Activated CD4-positive, alpha-beta T cell treated with anti-CD3 and anti-CD28 coated beads for 1 hour (primary cell): ENCODE measurements around the gene TMEM242.
"Not testable (repeated sequence)": the region's sequence is repeated elsewhere in the genome, so short reads cannot be mapped to it uniquely, and the experiment has no call there.

Experiments used
- DNase-seq: peaks from one replicate; pipeline ENCODE4 v3.0.0-alpha.2; 2020

Gene TMEM242

GRCh38 chr6:157323255-157323965 lies at the start of gene TMEM242:
TSS of gene TMEM242 (minus strand) at chr6:157323519. CDS start at chr6:157323499, 20 bp downstream.
- DNase-seq, result peak; percentile 80

GRCh38 chr6:157372501-157373280 lies 49.4 kb upstream of the TMEM242 start:
- no peak for DNase-seq

DNA sequence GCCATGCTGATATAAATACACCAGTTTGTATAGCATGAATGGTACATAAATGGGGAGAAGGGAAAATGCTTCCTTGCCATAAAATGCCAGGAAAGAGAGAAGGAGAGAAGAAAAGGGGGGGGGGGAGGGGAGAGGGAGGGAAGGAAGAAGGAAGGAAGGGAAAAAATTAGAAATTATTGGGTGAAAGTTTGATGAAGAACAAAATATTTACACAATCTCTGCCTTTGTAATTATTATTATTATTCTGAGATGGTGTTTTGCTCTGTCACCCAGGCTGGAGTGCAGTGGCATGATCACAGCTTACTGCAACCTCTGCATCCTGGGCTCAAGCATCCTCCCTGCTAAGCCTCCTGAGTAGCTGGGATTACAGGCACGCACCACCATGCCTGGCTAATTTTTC lies 47.4 kb upstream of the TMEM242 start:
- DNase-seq, result no peak

GRCh38 chr6:157368359-157369049 lies 45.2 kb upstream of the TMEM242 start:
- DNase-seq, result no peak

- DNase-seq, result no peak
These were observed 43.3 kb upstream of the TMEM242 start for GRCh38 chr6:157366648-157367047.

DNA sequence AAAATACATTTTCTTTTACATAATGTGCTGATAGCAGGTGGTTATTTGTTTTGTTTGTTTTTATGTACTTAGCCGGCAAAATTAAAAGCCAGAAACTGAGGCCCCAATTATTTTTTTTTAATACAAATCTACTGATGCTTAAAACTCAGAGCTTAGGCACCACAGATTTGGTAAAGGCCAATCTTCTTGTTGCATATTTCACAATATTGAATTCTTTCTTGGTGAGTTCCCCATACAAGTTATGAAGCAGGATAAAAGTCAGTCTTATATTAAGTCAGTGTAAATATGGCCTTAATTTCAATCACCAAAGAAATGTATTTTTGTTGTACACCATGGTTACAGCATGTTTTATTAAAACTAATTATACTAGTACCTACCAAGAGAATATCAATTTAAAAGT lies 41.4 kb upstream of the TMEM242 start:
- no peak for DNase-seq

DNA sequence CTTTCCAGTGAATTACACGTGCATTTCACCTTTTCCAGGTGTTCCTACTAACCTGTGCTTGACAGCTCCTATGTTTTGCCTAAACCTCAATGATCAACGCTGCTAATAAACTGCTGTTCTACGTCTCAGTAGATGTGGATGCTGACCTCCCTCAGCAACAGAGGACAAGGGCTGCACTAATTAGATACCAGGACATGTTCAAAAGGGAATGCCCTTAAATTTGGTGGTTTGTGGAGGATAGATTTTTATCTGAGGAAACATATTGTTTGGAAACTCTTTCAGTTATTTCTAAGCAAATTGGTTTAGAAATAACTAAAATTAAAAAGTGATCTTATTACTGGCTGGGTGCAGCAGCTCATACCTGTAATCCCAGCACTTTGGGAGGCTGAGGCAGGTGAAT lies 38.6 kb upstream of the TMEM242 start:
- DNase-seq, result no peak

- DNase-seq, result no peak
These were observed 35.0 kb upstream of the TMEM242 start for GRCh38 chr6:157358287-157358686.

DNA sequence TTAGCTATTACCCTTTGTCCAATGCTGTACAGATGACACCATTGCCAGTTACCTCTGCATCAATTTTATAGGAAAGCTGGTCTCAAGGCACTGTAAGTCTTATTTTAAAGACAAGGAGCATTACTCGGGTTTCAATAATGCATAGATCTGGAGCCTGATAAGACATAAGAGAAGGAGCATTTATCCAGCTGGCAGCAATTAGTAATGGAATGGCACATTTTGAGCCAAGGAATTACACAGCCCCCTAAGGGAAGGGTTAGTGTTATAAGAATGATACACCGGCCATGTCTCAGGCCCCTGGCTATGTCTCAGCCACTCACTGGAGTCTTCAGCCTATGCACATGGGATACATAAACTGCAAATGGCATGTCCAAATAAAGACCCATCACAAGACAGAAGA lies 23.1 kb upstream of the TMEM242 start:
- DNase-seq, result no peak

- no peak for DNase-seq
These were observed 20.4 kb upstream of the TMEM242 start for GRCh38 chr6:157343732-157344131.

- DNase-seq, result no peak
These were observed 16.1 kb upstream of the TMEM242 start for GRCh38 chr6:157339432-157339831.

DNA sequence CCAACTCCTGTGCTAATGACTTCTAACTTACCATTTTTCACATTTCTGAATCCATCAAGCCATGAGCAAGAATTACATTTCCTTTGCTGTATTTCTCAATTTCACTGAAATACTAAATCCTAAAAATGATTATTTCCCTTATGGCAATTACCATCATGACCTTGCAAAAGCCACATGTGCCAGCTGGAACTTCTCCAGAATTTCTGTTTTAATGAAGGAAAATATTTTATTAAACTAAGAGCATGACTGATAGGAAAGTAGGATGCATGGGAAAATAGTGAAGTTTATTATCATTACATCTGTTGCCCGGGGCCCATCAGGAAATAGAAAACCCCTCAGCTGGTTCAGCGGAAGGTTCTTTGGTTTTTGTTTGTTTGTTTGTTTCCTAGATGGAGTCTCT lies 14.4 kb upstream of the TMEM242 start:
- no peak for DNase-seq

DNA sequence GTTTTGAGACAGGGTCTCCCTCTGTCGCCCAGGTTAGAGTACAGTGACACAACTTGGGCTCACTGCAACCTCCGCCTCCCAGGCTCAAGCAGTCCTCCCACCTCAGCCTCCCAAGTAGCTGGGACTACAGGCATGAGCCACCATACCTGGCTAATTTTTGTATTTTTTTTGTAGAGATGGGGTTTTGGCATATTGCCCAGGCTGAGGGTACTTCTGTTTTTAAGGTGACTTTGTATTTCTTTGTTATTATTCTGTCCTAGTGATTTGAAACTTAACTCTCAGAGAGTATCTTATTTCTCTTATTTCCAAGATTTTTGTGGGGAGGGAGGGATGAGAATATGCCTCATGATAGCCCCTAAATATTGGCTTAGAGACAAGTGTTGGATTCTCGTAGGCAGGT lies 14.0 kb upstream of the TMEM242 start:
- DNase-seq, result not testable (repeated sequence)

DNA sequence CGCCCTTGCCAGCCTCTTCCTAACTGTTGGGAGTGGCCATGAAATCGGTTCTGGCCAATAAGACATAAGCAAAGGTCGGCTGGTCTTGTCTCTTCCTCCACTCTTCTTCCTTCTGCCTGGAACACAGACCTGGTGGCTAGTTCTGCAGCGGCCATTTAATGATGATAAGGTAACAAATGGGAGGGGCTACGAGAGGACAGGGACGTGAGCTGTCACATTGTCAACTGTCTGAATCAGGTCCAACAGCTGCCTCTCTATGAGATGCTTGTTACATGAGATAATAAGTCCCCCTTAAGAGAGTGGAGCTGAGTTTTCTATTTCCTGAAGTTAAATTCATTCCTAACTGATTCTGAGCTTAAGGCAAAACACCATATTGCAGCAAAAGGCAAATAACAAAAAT lies 12.5 kb upstream of the TMEM242 start:
- no peak for DNase-seq

DNA sequence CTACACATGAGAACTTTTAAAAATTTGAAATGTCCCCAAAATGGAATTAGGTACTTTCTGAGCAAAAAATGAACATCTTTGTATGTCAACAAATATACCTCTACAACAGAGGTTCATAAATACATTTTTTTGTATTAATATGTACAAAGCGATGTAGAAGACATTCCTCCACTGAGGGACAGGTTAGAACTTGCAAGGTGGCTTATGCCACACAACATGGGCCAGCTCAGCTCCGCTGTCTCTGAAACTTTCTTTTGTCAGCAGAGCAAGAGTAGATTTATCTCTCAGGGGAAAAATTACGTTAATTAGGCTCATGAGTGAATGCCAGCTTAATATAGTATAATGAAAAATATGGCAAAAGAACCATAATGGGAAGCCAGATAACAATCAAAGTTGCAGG lies 10.6 kb upstream of the TMEM242 start:
- no peak for DNase-seq

DNA sequence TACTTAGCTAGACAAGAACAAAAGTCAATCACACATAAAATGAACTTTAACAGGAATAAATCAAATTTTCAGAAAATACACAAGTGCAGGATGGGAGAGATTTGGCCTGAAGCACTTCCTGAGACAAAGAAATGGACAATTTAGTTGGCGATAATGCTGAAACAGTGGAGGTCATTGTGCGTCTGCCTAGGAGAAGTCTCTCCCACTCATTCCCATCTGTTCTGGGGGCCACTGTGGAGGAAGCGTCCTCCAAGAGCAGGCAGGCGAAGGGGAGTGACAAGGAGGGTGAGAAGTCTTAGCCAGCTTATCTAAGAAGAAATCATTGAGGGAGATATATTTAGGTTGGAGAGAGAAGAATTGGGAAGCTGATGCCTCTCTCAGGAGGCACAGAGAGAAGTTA lies 10.2 kb upstream of the TMEM242 start:
- no peak for DNase-seq

GRCh38 chr6:157332813-157333212 lies 9.5 kb upstream of the TMEM242 start:
- DNase-seq, result no peak

- no peak for DNase-seq
These were observed 7.5 kb upstream of the TMEM242 start for GRCh38 chr6:157330831-157331230.

GRCh38 chr6:157329829-157330228 lies 6.5 kb upstream of the TMEM242 start:
- DNase-seq, result no peak

DNA sequence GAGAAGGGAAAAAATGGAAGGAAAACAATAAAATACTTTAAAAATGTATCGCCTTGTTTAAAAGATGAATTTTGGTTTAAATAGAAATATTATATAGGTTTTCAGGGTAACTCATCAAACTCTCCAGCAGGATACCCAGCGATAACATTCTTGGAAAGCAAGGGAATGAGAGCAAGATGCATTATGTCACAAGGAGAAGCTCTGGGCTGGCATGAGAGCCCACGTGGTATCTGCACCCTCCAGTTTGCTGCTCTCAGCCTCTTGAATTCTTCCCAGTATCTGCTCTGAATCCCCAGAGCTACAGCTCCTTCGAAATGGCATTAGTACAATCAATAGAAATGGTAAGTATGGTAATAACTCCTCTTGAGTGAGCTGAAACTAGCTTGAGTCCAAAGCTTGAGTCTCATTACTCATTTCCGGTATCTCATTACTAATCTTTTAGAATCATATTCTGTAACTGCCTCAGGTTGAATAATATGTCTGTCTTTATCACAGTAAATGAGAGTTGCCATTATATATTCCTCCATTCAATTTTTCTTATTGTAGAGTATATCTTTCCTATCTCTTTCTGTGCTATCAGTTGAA lies 4.9 kb upstream of the TMEM242 start:
- no peak for DNase-seq

DNA sequence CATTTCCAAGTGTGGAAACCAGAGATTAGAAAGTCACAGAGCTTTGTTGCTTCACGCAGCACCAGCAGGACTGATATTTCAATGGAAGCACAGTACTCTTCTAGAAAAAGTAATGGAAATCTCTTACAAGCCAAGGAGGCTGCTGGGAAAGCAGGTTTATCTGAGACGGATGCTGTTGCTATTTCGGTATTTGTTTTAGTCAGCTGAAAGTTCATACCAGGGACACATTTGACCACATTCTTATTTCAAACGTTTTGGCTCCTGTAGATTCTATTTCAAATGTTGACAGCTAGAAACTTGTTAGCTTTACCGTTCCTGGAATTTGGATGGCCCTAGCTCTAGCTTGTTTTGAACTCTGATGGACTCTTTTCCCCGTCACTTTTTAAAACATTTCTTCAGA lies 3.7 kb upstream of the TMEM242 start:
- DNase-seq, result no peak

DNA sequence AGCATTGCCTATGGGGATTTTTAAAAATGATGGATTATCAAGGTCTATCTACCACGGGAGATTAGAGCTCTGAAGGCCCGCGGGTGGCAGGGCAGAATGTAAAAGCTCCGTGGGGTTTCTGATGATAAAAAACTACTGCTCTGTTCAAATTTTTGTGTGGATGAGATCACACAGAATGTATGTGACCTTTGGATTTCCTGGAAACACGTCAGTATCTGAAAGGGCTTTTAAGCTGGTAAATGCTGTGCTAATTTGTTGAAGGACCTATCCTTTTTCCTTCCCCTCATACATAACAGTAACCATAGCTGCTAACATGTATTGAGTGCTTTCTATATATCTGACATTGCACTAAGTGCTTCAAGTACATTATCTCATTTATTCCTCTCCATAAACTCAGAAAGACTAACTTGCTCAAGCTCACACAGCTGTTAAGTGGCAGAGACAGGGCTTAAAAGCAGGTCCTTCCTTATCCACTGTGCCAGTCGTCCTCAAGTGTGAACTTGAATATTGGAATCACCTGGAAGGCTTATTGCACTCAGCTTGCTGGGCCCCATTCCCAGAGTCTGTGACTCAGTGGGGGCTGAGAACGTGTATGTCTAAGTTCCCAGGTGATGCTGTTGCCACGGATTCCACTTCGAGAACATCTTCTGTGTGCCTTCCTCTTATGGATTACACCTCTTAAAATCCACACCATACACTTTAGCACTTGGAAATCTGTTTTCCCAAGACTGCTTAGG lies 1.9 kb upstream of the TMEM242 start:
- no peak for DNase-seq

GRCh38 chr6:157323966-157324300 lies 614 bp upstream of the TMEM242 start:
- DNase-seq, result peak; percentile 23
